Mesendoderm (in vitro differentiated cells): ENCODE measurements around the gene ZNF334.
A peak's percentile ranks its signal among the peaks of the same experiment; 100 is the strongest.

Experiments
- DNase-seq: peaks from one replicate; pipeline ENCODE4 v3.0.0; 2013
- H2AK5ac ChIP-seq: 2 replicates; pipeline ENCODE4 v1.6.1; 2013; ENCODE audit warnings: low read length, inconsistent platforms
- H2BK120ac ChIP-seq: 2 replicates; pipeline ENCODE4 v1.6.1; 2013; ENCODE audit warnings: low read depth, mild to moderate bottlenecking, low read length, moderate library complexity, mixed read lengths
- H2BK15ac ChIP-seq: replicated peaks from 2 replicates; pipeline ENCODE4 v1.6.1; 2013; ENCODE audit warnings: low read depth, mild to moderate bottlenecking, moderate library complexity
- H2BK5ac ChIP-seq: 2 replicates; pipeline ENCODE4 v1.6.1; 2013; ENCODE audit warnings: low read length, inconsistent platforms
- H3K18ac ChIP-seq: 2 replicates; pipeline ENCODE4 v1.6.1; 2013; ENCODE audit warnings: mild to moderate bottlenecking, low read length, mixed read lengths
- H3K23ac ChIP-seq: one replicate; pipeline ENCODE4 v1.6.1; 2013; ENCODE audit warnings: low read length
- H3K27ac ChIP-seq: 2 replicates; pipeline ENCODE4 v1.5.1; 2013; ENCODE audit warnings: low read depth, mild to moderate bottlenecking, inconsistent platforms, low read length, moderate library complexity
- H3K27me3 ChIP-seq: 2 replicates; pipeline ENCODE4 v1.6.1; 2013; ENCODE audit warnings: low read length, control low read depth, mild to moderate bottlenecking, inconsistent platforms; ENCODE audit not compliant: insufficient read depth, poor library complexity
- H3K36me3 ChIP-seq: 2 replicates; pipeline ENCODE4 v1.6.1; 2013; ENCODE audit warnings: low read length, inconsistent platforms; ENCODE audit not compliant: control insufficient read depth, insufficient read depth
- H3K4ac ChIP-seq: one replicate; pipeline ENCODE4 v1.6.1; 2013; ENCODE audit warnings: low read depth, mild to moderate bottlenecking, low read length, moderate library complexity
- H3K4me1 ChIP-seq: 2 replicates; pipeline ENCODE4 v1.6.1; 2013; ENCODE audit warnings: low read depth, low read length, inconsistent platforms; ENCODE audit not compliant: control insufficient read depth
- H3K4me2 ChIP-seq: 2 replicates; pipeline ENCODE4 v1.6.1; 2013; ENCODE audit warnings: low read length
- H3K4me3 ChIP-seq: 2 replicates; pipeline ENCODE4 v1.5.1; 2013; ENCODE audit warnings: mild to moderate bottlenecking, low read length
- H3K56ac ChIP-seq: one replicate; pipeline ENCODE4 v1.6.1; 2013; ENCODE audit warnings: low read length
- H3K79me1 ChIP-seq: 2 replicates; pipeline ENCODE4 v1.6.1; 2013; ENCODE audit warnings: low read length, inconsistent platforms
- H3K79me2 ChIP-seq: 2 replicates; pipeline ENCODE4 v1.6.1; 2013; ENCODE audit warnings: mild to moderate bottlenecking, low read length; ENCODE audit not compliant: control insufficient read depth, insufficient read depth
- H3K9ac ChIP-seq: 2 replicates; pipeline ENCODE4 v1.6.1; 2013; ENCODE audit warnings: low read length, inconsistent platforms
- H4K5ac ChIP-seq: one replicate; pipeline ENCODE4 v1.6.1; 2013; ENCODE audit warnings: low read length
- H4K8ac ChIP-seq: one replicate; pipeline ENCODE4 v1.6.1; 2013; ENCODE audit warnings: low read depth, mild to moderate bottlenecking, control low read depth, low read length, moderate library complexity
- WGBS: extraction: QIAGEN DNeasy Blood & Tissue Kit; methylation state at CpG from one replicate; pipeline ENCODE4 v1.1.7; 2013; ENCODE audit warnings: low lambda C conversion rate, missing lambda C conversion rate; ENCODE audit not compliant: insufficient coverage; ENCODE audit errors: extremely low coverage; 5-methylcytosine and 5-hydroxymethylcytosine counted together

Gene ZNF334

DNA sequence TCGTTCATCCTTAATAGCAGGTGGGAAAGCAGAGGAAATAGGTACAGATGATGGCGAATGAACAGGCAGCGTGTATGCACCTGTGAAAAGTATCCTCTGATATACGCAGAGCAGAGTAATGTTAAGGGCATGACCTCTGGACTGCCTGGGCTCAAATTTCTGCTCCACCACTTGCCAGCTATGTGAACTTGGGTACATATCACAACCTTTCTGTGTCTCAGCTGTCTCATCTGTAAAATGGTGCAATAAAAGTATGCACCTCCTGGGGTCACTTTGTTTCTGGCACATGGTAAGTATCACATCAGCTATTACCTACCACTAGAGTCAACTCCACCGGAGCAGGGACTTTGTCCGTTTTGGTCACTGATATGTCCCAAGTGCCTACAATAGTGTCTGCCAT lies 34.6 kb upstream of the ZNF334 start:
- H3K4ac ChIP-seq: no peak overlapping the region
- DNase-seq: no peak
- H2AK5ac ChIP-seq: no peak overlapping the region
- no peak overlapping the region for H3K27ac ChIP-seq
- peaks cover 2% of the 10 kb centered on the region for H3K4me1 ChIP-seq
- no peak overlapping the region for H3K56ac ChIP-seq
- no peak overlapping the region for H2BK5ac ChIP-seq
- no peak overlapping the region for H2BK120ac ChIP-seq
- H3K18ac ChIP-seq: no peak overlapping the region
- no peak overlapping the region for H4K5ac ChIP-seq
- no peaks in the 10 kb centered on the region for H3K36me3 ChIP-seq
- H3K23ac ChIP-seq: no peak overlapping the region
- H4K8ac ChIP-seq: no peak overlapping the region
- no peaks in the 10 kb centered on the region for H3K79me1 ChIP-seq
- H3K79me2 ChIP-seq: no peaks in the 10 kb centered on the region
- no CpG with 5 or more reads among the region's 6 CpGs for WGBS
- no peak overlapping the region for H3K4me3 ChIP-seq
- no peak overlapping the region for H3K9ac ChIP-seq
- no peak overlapping the region for H2BK15ac ChIP-seq
- no peaks in the 10 kb centered on the region for H3K27me3 ChIP-seq
- no peak overlapping the region for H3K4me2 ChIP-seq

- H3K18ac ChIP-seq: no peak overlapping the region
- no peaks in the 10 kb centered on the region for H3K36me3 ChIP-seq
- H3K4me1 ChIP-seq: peaks cover under 1% of the 10 kb centered on the region
- H3K4me2 ChIP-seq: no peak overlapping the region
- H4K8ac ChIP-seq: no peak overlapping the region
- H2BK5ac ChIP-seq: no peak overlapping the region
- H3K56ac ChIP-seq: no peak overlapping the region
- no peaks in the 10 kb centered on the region for H3K27me3 ChIP-seq
- no peak overlapping the region for H3K4me3 ChIP-seq
- H2BK15ac ChIP-seq: no peak overlapping the region
- no peak overlapping the region for H3K27ac ChIP-seq
- no peaks in the 10 kb centered on the region for H3K79me1 ChIP-seq
- DNase-seq: no peak
- no CpG with 5 or more reads among the region's 6 CpGs for WGBS
- H2AK5ac ChIP-seq: no peak overlapping the region
- no peak overlapping the region for H3K4ac ChIP-seq
- H3K23ac ChIP-seq: no peak overlapping the region
- no peak overlapping the region for H4K5ac ChIP-seq
- H3K9ac ChIP-seq: no peak overlapping the region
- no peaks in the 10 kb centered on the region for H3K79me2 ChIP-seq
- H2BK120ac ChIP-seq: no peak overlapping the region
These were observed 33.6 kb upstream of the ZNF334 start for GRCh38 chr20:46546936-46547335.

DNA sequence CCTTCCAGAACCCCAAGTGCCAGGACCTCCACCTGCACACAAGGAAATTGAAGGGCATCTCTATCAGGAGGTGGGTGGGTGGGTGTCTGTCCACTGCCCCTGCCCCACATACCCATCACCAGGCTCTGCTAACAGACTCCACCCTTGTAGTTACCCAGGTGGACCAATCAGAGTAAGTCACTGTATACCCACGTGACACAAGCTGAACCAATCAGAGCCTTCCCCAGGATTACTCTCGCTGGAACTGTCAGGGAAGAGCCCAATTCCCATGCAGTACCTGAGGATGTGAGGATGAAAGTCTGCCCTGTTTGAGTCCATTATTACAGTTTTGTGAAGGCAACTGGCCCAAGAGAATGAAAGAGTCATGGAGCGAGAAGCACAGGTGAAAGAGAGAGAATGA lies 32.9 kb upstream of the ZNF334 start:
- Histone ChIP-seq H2BK15ac (no peak overlapping the region), H3K79me1 (no peaks in the 10 kb centered on the region), H2BK5ac (no peak overlapping the region), H4K5ac (no peak overlapping the region), H3K9ac (no peak overlapping the region), H4K8ac (no peak overlapping the region), H3K79me2 (no peaks in the 10 kb centered on the region), H3K18ac (no peak overlapping the region), H2AK5ac (no peak overlapping the region), H3K4me1 (no peaks in the 10 kb centered on the region), H3K56ac (no peak overlapping the region), H3K36me3 (no peaks in the 10 kb centered on the region), H2BK120ac (no peak overlapping the region), H3K4me3 (no peak overlapping the region), H3K27ac (no peak overlapping the region), H3K23ac (no peak overlapping the region), H3K4me2 (no peak overlapping the region), H3K27me3 (no peaks in the 10 kb centered on the region), H3K4ac (no peak overlapping the region)
- peak; percentile 21 for DNase-seq
- WGBS: no CpG with 5 or more reads among the region's 3 CpGs

GRCh38 chr20:46545827-46546138 lies 32.4 kb upstream of the ZNF334 start:
- Histone ChIP-seq H3K23ac (no peak overlapping the region), H3K4me1 (no peaks in the 10 kb centered on the region), H2AK5ac (no peak overlapping the region), H3K18ac (no peak overlapping the region), H3K56ac (no peak overlapping the region), H2BK120ac (no peak overlapping the region), H3K36me3 (no peaks in the 10 kb centered on the region), H3K4ac (no peak overlapping the region), H3K9ac (no peak overlapping the region), H2BK15ac (no peak overlapping the region), H3K79me1 (no peaks in the 10 kb centered on the region), H2BK5ac (no peak overlapping the region), H3K4me2 (no peak overlapping the region), H3K27ac (no peak overlapping the region), H4K8ac (no peak overlapping the region), H3K27me3 (no peaks in the 10 kb centered on the region), H3K4me3 (no peak overlapping the region), H3K79me2 (no peaks in the 10 kb centered on the region), H4K5ac (no peak overlapping the region)
- whole genome bisulfite sequencing: no CpG with 5 or more reads among the region's 9 CpGs
- DNase-seq: no peak

DNA sequence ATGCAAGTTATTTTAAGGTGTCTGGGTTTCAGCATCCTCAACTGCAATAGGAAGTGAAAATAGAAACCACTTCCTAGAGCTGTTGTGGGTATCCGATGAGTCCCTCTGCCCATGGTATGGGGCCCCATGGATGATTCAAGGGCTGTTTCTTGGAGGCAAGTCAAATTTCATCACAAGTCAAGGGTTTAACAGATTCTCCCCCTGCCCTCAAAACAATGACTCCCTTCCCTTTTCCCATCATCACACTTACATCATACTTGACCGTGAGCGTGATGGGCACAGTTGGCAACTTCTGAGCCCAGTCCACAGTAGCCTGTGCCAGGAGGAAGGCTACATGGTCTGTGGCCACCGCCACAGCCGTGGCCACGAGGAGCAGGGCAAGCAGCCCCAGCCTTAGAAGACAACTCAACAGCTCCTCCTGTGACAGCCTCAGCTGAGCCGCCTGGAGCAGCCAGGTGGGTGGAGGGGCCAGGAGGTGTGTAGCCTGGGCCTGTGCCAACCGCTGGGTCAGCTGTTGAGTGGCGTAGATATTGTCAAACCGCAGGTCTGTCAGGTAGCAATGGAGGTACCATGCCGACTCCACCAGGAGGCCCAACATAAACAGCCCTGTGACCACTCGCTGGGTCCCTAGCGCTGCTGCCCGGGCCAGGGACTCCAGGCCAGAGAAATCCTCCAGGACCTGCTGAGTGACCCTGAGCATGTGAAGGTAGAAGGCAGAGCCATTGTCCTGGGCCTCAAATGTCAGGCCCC lies 31.9 kb upstream of the ZNF334 start:
- Histone ChIP-seq H3K36me3 (no peaks in the 10 kb centered on the region), H3K79me1 (no peaks in the 10 kb centered on the region), H3K4ac (no peak overlapping the region), H2AK5ac (no peak overlapping the region), H3K4me1 (no peaks in the 10 kb centered on the region), H3K18ac (no peak overlapping the region), H3K23ac (no peak overlapping the region), H3K56ac (no peak overlapping the region), H2BK120ac (no peak overlapping the region), H4K8ac (no peak overlapping the region), H3K4me3 (no peak overlapping the region), H3K27me3 (no peaks in the 10 kb centered on the region), H4K5ac (no peak overlapping the region), H3K79me2 (no peaks in the 10 kb centered on the region), H2BK5ac (no peak overlapping the region), H2BK15ac (no peak overlapping the region), H3K27ac (peak overlapping the region; percentile 8), H3K4me2 (no peak overlapping the region), H3K9ac (no peak overlapping the region)
- DNase-seq: no peak
- WGBS: no CpG with 5 or more reads among the region's 14 CpGs

GRCh38 chr20:46544576-46544975 lies 31.2 kb upstream of the ZNF334 start:
- Histone ChIP-seq H3K27me3 (no peaks in the 10 kb centered on the region), H3K18ac (no peak overlapping the region), H3K4ac (no peak overlapping the region), H3K36me3 (no peaks in the 10 kb centered on the region), H3K56ac (no peak overlapping the region), H3K4me2 (no peak overlapping the region), H4K8ac (no peak overlapping the region), H3K23ac (no peak overlapping the region), H2BK15ac (no peak overlapping the region), H3K9ac (no peak overlapping the region), H3K4me3 (no peak overlapping the region), H4K5ac (no peak overlapping the region), H2AK5ac (no peak overlapping the region), H3K27ac (no peak overlapping the region), H2BK5ac (no peak overlapping the region), H2BK120ac (no peak overlapping the region), H3K79me2 (no peaks in the 10 kb centered on the region), H3K79me1 (no peaks in the 10 kb centered on the region), H3K4me1 (peaks cover under 1% of the 10 kb centered on the region)
- no CpG with 5 or more reads among the region's 3 CpGs for WGBS
- no peak for DNase-seq
